Suprapubic skin (tissue), 4 donors: ENCODE results near the gene C16orf95.

Experiments used
- CTCF ChIP-seq, 2 donors: fragments of 200-600 bp in 1 of 2; fragments of 450-650 bp in 1 of 2; sonication (generic) in 1 of 2; IDR thresholded peaks; one replicate each; pipeline ENCODE4 v1.5.1; 2016 to 2019; ENCODE audit warnings: antibody characterized with exemption in 2 of 2, mild to moderate bottlenecking in 1 of 2, moderate library complexity in 1 of 2
- EP300 ChIP-seq: sonication (generic); formaldehyde crosslinking; IDR thresholded peaks from one replicate; pipeline ENCODE4 v1.6.1; 2017; ENCODE audit warnings: antibody characterized with exemption
- POLR2A ChIP-seq, 2 donors: fragments of 450-650 bp; IDR thresholded peaks; one replicate each; pipeline ENCODE4 v1.6.1; 2017; ENCODE audit warnings: antibody characterized with exemption in 2 of 2, mild to moderate bottlenecking in 2 of 2, moderate library complexity in 2 of 2
- POLR2AphosphoS5 ChIP-seq, 3 donors: sonication (generic); formaldehyde crosslinking; IDR thresholded peaks; one replicate each; pipeline ENCODE4 v1.6.1; 2017; ENCODE audit warnings: antibody characterized with exemption in 3 of 3

GRCh38 chr16:87360862-87361610 is 43.8 kb upstream of the C16orf95 start:
- no peak for TF ChIP-seq POLR2AphosphoS5 (IDR thresholded peaks at IDR 0.05)
- no peak for TF ChIP-seq CTCF (IDR thresholded peaks at IDR 0.05)
- TF ChIP-seq POLR2A (IDR thresholded peaks at IDR 0.05): no peak
- no peak for TF ChIP-seq EP300
